ENCODE measurements around the gene ANLN.

DNA sequence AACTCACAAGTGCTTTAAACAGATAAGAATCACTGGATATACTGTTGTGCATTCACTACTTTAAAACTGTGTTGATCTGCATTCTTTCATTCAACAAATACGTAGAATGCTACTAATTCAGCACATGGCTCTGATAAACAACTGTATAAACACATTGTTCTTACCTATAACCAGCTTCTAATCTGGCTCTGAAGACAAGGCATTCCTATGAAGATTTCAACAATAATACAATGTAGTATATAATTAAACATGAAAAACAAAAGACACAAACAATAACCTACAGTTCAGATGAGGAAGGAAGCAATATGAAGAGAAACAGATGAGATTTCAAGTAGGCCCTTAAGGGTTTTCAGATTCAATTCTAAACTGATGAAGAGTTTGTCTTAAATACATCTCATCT is 31.1 kb upstream of the ANLN start:
- TF ChIP-seq, protein P1, sequence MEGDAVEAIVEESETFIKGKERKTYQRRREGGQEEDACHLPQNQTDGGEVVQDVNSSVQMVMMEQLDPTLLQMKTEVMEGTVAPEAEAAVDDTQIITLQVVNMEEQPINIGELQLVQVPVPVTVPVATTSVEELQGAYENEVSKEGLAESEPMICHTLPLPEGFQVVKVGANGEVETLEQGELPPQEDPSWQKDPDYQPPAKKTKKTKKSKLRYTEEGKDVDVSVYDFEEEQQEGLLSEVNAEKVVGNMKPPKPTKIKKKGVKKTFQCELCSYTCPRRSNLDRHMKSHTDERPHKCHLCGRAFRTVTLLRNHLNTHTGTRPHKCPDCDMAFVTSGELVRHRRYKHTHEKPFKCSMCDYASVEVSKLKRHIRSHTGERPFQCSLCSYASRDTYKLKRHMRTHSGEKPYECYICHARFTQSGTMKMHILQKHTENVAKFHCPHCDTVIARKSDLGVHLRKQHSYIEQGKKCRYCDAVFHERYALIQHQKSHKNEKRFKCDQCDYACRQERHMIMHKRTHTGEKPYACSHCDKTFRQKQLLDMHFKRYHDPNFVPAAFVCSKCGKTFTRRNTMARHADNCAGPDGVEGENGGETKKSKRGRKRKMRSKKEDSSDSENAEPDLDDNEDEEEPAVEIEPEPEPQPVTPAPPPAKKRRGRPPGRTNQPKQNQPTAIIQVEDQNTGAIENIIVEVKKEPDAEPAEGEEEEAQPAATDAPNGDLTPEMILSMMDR (optimal IDR thresholded peaks at IDR 0.05 in 1 of 3, IDR thresholded peaks at IDR 0.05 in 1 of 3, conservative IDR thresholded peaks at IDR 0.05 in 1 of 3; ENCODE audit: extremely low read depth in 1 of 3, insufficient read depth in 2 of 3, low read length in 3 of 3), result no peak
- TF ChIP-seq EZH2 (IDR thresholded peaks at IDR 0.05; ENCODE audit: low read length), result no peak

All from keratinocyte (primary cell).